Activated naive CD8-positive, alpha-beta T cell treated with anti-CD3 and anti-CD28 coated beads, Interleukin-2, amount 50 U/mL, for 24 hours (primary cell): ENCODE data around the gene CYB561A3.

Experiments
- ATAC-seq: fragments of 150-1000 bp; cut with Tn5 transposase; one replicate; pipeline ENCODE4 v1.10.0; 2021
- DNase-seq: peaks from one replicate; pipeline ENCODE4 v3.0.0; 2021
- H3K27ac Mint-ChIP-seq: one replicate; pipeline ENCODE4 v1.8.0; 2021; ENCODE audit warnings: mild to moderate bottlenecking, mixed read lengths
- H3K27me3 Mint-ChIP-seq: one replicate; pipeline ENCODE4 v1.8.0; 2021; ENCODE audit warnings: mixed read lengths
- H3K36me3 Mint-ChIP-seq: one replicate; pipeline ENCODE4 v1.8.0; 2021; ENCODE audit warnings: low read depth, mixed read lengths
- H3K4me1 Mint-ChIP-seq: one replicate; pipeline ENCODE4 v1.8.0; 2021; ENCODE audit warnings: mixed read lengths
- H3K4me3 Mint-ChIP-seq: one replicate; pipeline ENCODE4 v1.8.0; 2021; ENCODE audit warnings: mild to moderate bottlenecking, moderate library complexity, mixed read lengths
- H3K9me3 Mint-ChIP-seq: one replicate; pipeline ENCODE4 v1.8.0; 2021; ENCODE audit warnings: mixed read lengths

Gene CYB561A3

GRCh38 chr11:61357894-61358239 is 3.8 kb downstream of the CYB561A3 start:
- peaks cover 19% of the 10 kb centered on the region for H3K36me3 Mint-ChIP-seq
- H3K4me3 Mint-ChIP-seq = peak overlapping the region; percentile 45
- peak overlapping the region; percentile 60 for H3K27ac Mint-ChIP-seq
- no peaks in the 10 kb centered on the region for H3K9me3 Mint-ChIP-seq
- no peak for DNase-seq
- H3K4me1 Mint-ChIP-seq = peaks cover 41% of the 10 kb centered on the region
- ATAC-seq = no peak
- no peaks in the 10 kb centered on the region for H3K27me3 Mint-ChIP-seq

GRCh38 chr11:61357233-61357893 is 4.3 kb downstream of the CYB561A3 start:
- peaks cover 15% of the 10 kb centered on the region for H3K36me3 Mint-ChIP-seq
- no peaks in the 10 kb centered on the region for H3K9me3 Mint-ChIP-seq
- H3K4me1 Mint-ChIP-seq = peaks cover 38% of the 10 kb centered on the region
- DNase-seq (no peak), ATAC-seq (no peak)
- no peaks in the 10 kb centered on the region for H3K27me3 Mint-ChIP-seq
- peak overlapping the region; percentile 60 for H3K27ac Mint-ChIP-seq
- peak overlapping the region; percentile 45 for H3K4me3 Mint-ChIP-seq

- H3K4me3 Mint-ChIP-seq = peak overlapping the region; percentile 60
- no peaks in the 10 kb centered on the region for H3K27me3 Mint-ChIP-seq
- H3K9me3 Mint-ChIP-seq = no peaks in the 10 kb centered on the region
- DNase-seq = no peak
- H3K27ac Mint-ChIP-seq = peak overlapping the region; percentile 70
- peak; percentile 12 for ATAC-seq
- peaks cover 35% of the 10 kb centered on the region for H3K4me1 Mint-ChIP-seq
- peaks cover 12% of the 10 kb centered on the region for H3K36me3 Mint-ChIP-seq
Measured at GRCh38 chr11:61356706-61357105, 5.0 kb downstream of the CYB561A3 start.

GRCh38 chr11:61354208-61354607 is 7.5 kb downstream of the CYB561A3 start:
- H3K9me3 Mint-ChIP-seq = no peaks in the 10 kb centered on the region
- H3K36me3 Mint-ChIP-seq = peaks cover 15% of the 10 kb centered on the region

DNA sequence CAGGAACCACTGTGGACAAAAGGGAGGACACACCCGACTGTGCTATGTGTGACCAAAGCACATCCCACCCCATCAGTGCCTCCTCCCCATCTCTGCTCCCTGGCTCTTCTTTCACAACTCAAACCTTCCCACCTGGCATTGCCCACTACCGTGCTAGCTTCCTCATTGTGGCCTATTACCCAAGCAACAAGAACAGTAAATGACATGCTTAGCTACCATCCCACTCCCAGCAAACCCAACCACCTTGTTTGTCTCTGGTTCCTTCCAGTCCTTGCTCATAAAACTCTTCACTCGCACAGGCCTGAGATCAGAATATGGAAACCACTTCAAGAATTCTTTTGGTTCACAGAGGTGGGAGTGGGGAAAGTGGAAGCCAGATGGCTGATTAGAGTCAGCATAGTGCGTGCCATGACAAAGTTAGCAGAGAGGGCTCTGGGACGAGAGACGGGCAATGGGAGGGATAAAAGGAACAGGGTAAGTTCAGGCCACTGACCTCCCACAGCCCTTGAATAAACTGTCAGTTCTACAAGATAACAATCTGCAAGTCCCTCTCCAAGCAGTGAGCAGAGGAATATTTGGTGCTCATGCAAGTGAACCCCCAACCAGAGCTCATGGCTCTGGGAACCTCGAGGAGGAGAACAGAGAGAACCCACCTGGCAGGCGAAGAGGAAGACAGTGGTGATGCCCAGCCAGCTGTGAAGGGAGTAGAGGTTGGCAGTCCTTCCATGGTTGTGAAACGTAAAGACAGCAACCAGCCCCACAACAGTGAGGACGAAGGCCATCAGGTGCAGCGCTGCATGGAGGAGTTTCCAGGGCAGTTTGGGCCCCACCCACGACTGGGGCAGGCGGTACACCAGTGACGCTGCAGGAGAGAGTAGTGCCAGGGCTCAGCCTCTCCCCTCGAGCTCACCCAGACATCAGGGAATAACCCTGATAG is 8.3 kb downstream of the CYB561A3 start:
- peak overlapping the region; percentile 46 for H3K27ac Mint-ChIP-seq
- H3K9me3 Mint-ChIP-seq = no peaks in the 10 kb centered on the region
- H3K27me3 Mint-ChIP-seq = no peaks in the 10 kb centered on the region
- no peak for ATAC-seq
- no peak for DNase-seq
- no peak overlapping the region for H3K4me3 Mint-ChIP-seq
- peaks cover 11% of the 10 kb centered on the region for H3K4me1 Mint-ChIP-seq
- H3K36me3 Mint-ChIP-seq = peaks cover 15% of the 10 kb centered on the region

More at GRCh38 chr11:61354208-61354607, 7.5 kb downstream of the CYB561A3 start:
- Mint-ChIP-seq H3K27me3 (no peaks in the 10 kb centered on the region), H3K4me3 (no peak overlapping the region), H3K27ac (peak overlapping the region; percentile 46), H3K4me1 (peaks cover 14% of the 10 kb centered on the region)
- ATAC-seq = no peak
- DNase-seq = no peak

- no peak for DNase-seq
Measured at GRCh38 chr11:61352038-61352437, 9.6 kb downstream of the CYB561A3 start.

GRCh38 chr11:61350803-61351202 is 10.9 kb downstream of the CYB561A3 start:
- ATAC-seq (no peak), DNase-seq (no peak)
- Mint-ChIP-seq H3K4me3 (no peak overlapping the region), H3K9me3 (no peaks in the 10 kb centered on the region), H3K36me3 (peaks cover 14% of the 10 kb centered on the region), H3K27me3 (no peaks in the 10 kb centered on the region), H3K4me1 (no peaks in the 10 kb centered on the region), H3K27ac (no peak overlapping the region)

More at GRCh38 chr11:61352038-61352437, 9.6 kb downstream of the CYB561A3 start:
- Mint-ChIP-seq H3K36me3 (peaks cover 15% of the 10 kb centered on the region), H3K27ac (no peak overlapping the region), H3K9me3 (no peaks in the 10 kb centered on the region), H3K27me3 (no peaks in the 10 kb centered on the region), H3K4me1 (peaks cover 2% of the 10 kb centered on the region), H3K4me3 (no peak overlapping the region)
- ATAC-seq = no peak

DNA sequence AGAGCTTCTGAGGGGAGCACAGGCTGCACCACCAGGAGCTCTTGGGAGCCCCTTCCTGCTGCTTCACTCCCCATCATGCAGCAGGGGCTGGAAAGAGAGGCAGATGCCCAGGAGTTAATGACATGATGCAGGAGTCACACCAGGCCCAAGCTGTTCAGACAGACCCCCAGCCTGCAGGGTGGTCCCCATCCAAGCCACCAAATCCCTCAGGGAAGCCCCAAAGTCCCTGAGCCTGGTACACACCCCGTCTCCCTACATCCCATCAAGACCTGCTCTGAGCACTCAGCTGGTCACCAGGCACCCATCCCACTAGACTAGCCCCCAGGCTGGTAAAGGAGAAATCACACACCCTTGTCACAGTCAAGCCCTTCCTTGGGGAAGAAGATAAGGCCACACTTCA is 11.3 kb downstream of the CYB561A3 start:
- Mint-ChIP-seq H3K27me3 (no peaks in the 10 kb centered on the region), H3K27ac (no peak overlapping the region), H3K36me3 (peaks cover 14% of the 10 kb centered on the region), H3K4me1 (no peaks in the 10 kb centered on the region), H3K4me3 (no peak overlapping the region), H3K9me3 (no peaks in the 10 kb centered on the region)
- no peak for ATAC-seq
- no peak for DNase-seq

DNA sequence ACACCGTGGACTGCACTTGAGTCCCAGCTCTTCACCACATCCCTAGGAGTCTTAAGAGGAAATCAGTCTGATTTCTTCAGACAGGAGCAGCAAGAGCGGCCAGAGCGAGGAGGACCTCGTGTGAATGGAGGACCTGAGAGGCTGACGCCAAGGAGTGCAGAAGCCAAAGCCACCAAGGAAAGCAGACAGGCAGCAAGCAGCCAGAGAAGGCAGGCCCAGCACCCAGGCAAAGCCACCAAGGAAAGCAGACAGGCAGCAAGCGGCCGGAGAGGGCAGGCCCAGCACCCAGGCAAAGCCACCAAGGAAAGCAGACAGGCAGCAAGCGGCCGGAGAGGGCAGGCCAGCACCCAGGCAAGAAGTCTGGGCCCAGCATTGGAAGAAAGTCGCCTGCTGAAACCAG is 11.8 kb downstream of the CYB561A3 start:
- DNase-seq = no peak
- H3K4me1 Mint-ChIP-seq = no peaks in the 10 kb centered on the region
- ATAC-seq = no peak
- H3K27ac Mint-ChIP-seq = no peak overlapping the region
- H3K9me3 Mint-ChIP-seq = no peaks in the 10 kb centered on the region
- peaks cover 11% of the 10 kb centered on the region for H3K36me3 Mint-ChIP-seq
- H3K4me3 Mint-ChIP-seq = no peak overlapping the region
- no peaks in the 10 kb centered on the region for H3K27me3 Mint-ChIP-seq

GRCh38 chr11:61349189-61349751 is 12.4 kb downstream of the CYB561A3 start:
- Mint-ChIP-seq H3K4me1 (no peaks in the 10 kb centered on the region), H3K9me3 (no peaks in the 10 kb centered on the region), H3K36me3 (peaks cover 11% of the 10 kb centered on the region), H3K27ac (no peak overlapping the region), H3K27me3 (no peaks in the 10 kb centered on the region), H3K4me3 (no peak overlapping the region)
- DNase-seq = no peak
- ATAC-seq = no peak

DNA sequence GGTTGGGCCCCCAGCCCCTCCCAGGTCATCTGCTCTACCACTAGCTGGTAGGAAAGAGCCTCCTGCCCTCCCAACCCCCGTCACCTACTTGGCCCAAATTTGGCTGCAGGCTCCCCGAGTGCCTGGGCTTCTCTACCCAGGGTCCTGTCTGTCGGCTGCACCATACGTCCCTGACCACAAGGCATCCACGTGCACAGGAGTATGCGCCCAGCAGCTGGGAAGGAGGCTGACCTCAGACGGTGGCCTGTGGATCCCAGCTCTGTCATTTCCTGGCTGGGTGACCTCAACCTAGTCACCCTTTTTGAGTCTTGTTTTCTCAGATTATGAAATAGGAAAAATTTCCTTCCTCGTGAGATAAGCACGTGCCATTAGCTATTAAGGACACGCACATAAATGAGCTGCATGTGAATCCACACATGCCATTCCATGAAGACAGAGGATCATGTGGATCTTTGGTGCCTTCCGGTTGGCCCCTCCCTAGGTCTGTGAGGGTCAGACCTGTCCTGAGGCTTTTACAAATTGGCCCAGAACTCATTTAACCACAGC is 13.7 kb downstream of the CYB561A3 start:
- no peak overlapping the region for H3K27ac Mint-ChIP-seq
- no peak overlapping the region for H3K4me3 Mint-ChIP-seq
- ATAC-seq (no peak), DNase-seq (no peak)
- no peaks in the 10 kb centered on the region for H3K9me3 Mint-ChIP-seq
- H3K4me1 Mint-ChIP-seq = no peaks in the 10 kb centered on the region
- peaks cover 3% of the 10 kb centered on the region for H3K36me3 Mint-ChIP-seq
- H3K27me3 Mint-ChIP-seq = no peaks in the 10 kb centered on the region

GRCh38 chr11:61345954-61346843 is 15.5 kb downstream of the CYB561A3 start:
- DNase-seq (no peak), ATAC-seq (no peak)
- H3K27ac Mint-ChIP-seq = no peak overlapping the region
- no peak overlapping the region for H3K4me3 Mint-ChIP-seq
- no peaks in the 10 kb centered on the region for H3K4me1 Mint-ChIP-seq
- no peaks in the 10 kb centered on the region for H3K27me3 Mint-ChIP-seq
- H3K9me3 Mint-ChIP-seq = no peaks in the 10 kb centered on the region
- H3K36me3 Mint-ChIP-seq = no peaks in the 10 kb centered on the region

- H3K4me3 Mint-ChIP-seq = no peak overlapping the region
- no peaks in the 10 kb centered on the region for H3K27me3 Mint-ChIP-seq
- no peaks in the 10 kb centered on the region for H3K9me3 Mint-ChIP-seq
- H3K27ac Mint-ChIP-seq = no peak overlapping the region
- H3K4me1 Mint-ChIP-seq = no peaks in the 10 kb centered on the region
- ATAC-seq = no peak
- H3K36me3 Mint-ChIP-seq = no peaks in the 10 kb centered on the region
- DNase-seq = no peak
Measured at GRCh38 chr11:61345170-61345610, 16.5 kb downstream of the CYB561A3 start.
